ENCODE measurements around the gene NANOS1. TPM values are rescaled to one million over a fixed set of nuclear protein-coding genes. Genes with fewer than 3 reads are reported as not detected.

Gene NANOS1, protein sequence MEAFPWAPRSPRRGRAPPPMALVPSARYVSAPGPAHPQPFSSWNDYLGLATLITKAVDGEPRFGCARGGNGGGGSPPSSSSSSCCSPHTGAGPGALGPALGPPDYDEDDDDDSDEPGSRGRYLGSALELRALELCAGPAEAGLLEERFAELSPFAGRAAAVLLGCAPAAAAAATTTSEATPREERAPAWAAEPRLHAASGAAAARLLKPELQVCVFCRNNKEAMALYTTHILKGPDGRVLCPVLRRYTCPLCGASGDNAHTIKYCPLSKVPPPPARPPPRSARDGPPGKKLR
- total RNA-seq = under 1 TPM; 0.26 to 0.68 (median 0.42) TPM
- polyA plus RNA-seq = under 1 TPM; 0.09 to 0.86 (median 0.38) TPM
- long read RNA-seq, donor 1, full-length matches to known transcripts = 17 of 233 reads
- long read RNA-seq, donor 1, partial matches to known transcripts = 216 of 233 reads
- long read RNA-seq, donor 1, other reads (novel, unspliced or antisense) = 0 of 233 reads
- long read RNA-seq, donor 2, full-length matches to known transcripts = 15 of 15 reads
- long read RNA-seq, donor 2, partial matches to known transcripts = 0 of 15 reads
- long read RNA-seq, donor 2, other reads (novel, unspliced or antisense) = 0 of 15 reads

DNA sequence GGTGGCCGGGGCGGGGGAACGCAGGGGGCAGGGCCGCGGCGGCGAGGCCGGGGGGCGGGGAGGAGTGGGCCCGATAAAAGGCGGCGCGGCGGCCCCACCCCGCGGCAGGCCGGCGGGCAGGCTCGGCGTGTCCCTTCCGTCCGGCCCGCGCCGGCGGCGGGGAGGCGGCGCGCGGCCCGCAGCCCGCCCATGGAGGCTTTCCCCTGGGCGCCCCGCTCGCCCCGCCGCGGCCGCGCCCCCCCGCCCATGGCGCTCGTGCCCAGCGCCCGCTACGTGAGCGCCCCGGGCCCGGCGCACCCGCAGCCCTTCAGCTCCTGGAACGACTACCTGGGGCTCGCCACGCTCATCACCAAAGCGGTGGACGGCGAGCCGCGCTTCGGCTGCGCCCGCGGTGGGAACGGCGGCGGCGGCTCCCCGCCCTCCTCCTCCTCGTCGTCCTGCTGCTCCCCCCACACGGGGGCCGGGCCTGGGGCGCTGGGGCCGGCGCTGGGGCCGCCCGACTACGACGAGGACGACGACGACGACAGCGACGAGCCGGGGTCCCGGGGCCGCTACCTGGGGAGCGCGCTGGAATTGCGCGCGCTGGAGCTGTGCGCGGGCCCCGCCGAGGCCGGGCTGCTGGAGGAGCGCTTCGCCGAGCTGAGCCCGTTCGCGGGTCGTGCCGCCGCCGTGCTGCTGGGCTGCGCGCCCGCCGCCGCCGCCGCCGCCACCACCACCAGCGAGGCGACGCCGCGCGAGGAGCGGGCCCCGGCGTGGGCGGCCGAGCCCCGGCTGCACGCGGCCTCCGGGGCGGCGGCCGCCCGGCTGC is at the start of gene NANOS1:
Gene NANOS1, plus strand, starts transcription at position 102 of the 808 bp plus-strand sequence. Its CDS starts 88 bp downstream, at position 190.
- peak; percentile 79 for DNase-seq
- peak within 1 kb of the TSS; percentile 38 to 86 (median 62) for H3K4me3 ChIP-seq
- peaks cover 13 to 34% (median 26%) of the 10 kb centered on the region in 6 donors for H3K4me1 ChIP-seq
- WGBS, 5 donors = 0 to 1% (median 0%) methylated on average over 7 to 135 of the region's 136 CpGs
- intact Hi-C loops (cut with DNase I; ENCODE audit: low total_unique reads) = no loop called here
- H3K27ac ChIP-seq = peak within 1 kb of the TSS in 5 of 8 donors; percentile 10 to 63 (median 52)
- H3K27me3 ChIP-seq (replicated peaks in 1 of 7) = peaks cover 0 to 18% (median 0%) of the 10 kb centered on the region in 7 donors
- TF ChIP-seq POLR2AphosphoS5 (IDR thresholded peaks at IDR 0.05) (peak in 1 of 3 donors; percentile 40), POLR2A (IDR thresholded peaks at IDR 0.05) (no peak)
- H3K36me3 ChIP-seq = peaks cover 1 to 32% (median 21%) of the 10 kb centered on the region in 6 donors
- no peaks in the 10 kb centered on the region for H3K9me3 ChIP-seq

DNA sequence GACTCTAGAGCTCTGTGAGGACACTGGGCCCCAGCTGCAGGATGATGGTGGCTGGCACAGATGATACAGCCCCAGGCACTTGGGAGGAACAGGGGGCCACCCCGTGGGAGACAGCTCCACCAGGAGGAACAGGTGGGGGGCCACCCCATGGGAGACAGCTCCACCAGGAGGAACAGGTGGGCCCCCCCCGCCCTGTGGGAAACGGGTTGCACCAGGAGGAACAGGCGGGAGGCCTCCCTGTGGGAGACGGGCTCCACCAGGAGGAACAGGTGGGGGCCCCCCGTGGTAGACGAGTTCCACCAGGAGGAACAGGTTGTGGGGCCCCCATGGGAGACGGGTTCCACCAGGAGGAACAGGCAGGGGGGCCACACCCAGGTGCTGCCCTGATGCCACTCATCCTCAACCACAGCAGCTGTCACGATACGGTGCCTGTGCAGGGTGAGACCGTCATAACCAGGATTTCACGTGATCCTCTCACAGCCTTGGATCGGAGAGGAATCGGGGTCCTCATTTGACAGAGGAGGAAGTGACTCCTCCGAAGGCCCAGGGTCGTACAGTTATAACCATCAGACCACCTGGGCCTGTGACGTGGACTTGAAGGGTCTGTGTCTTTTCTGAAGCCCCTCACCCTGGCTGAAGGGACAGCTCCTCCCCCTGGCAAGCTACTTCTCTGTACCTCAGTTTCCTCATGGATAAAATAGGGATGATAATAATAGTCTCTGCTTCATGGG is 49.2 kb upstream of the NANOS1 start:
- Histone ChIP-seq H3K27me3 (replicated peaks in 1 of 7) (peaks cover 0 to 42% (median 0%) of the 10 kb centered on the region in 7 donors), H3K4me3 (no peak overlapping the region), H3K36me3 (no peaks in the 10 kb centered on the region), H3K27ac (no peak overlapping the region), H3K9me3 (peaks cover 0 to 21% (median 13%) of the 10 kb centered on the region in 8 donors), H3K4me1 (no peaks in the 10 kb centered on the region)
- TF ChIP-seq POLR2AphosphoS5 (IDR thresholded peaks at IDR 0.05) (no peak), POLR2A (IDR thresholded peaks at IDR 0.05) (no peak)
- TF ChIP-seq, protein P1, sequence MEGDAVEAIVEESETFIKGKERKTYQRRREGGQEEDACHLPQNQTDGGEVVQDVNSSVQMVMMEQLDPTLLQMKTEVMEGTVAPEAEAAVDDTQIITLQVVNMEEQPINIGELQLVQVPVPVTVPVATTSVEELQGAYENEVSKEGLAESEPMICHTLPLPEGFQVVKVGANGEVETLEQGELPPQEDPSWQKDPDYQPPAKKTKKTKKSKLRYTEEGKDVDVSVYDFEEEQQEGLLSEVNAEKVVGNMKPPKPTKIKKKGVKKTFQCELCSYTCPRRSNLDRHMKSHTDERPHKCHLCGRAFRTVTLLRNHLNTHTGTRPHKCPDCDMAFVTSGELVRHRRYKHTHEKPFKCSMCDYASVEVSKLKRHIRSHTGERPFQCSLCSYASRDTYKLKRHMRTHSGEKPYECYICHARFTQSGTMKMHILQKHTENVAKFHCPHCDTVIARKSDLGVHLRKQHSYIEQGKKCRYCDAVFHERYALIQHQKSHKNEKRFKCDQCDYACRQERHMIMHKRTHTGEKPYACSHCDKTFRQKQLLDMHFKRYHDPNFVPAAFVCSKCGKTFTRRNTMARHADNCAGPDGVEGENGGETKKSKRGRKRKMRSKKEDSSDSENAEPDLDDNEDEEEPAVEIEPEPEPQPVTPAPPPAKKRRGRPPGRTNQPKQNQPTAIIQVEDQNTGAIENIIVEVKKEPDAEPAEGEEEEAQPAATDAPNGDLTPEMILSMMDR (IDR thresholded peaks at IDR 0.05 in 8 of 11, conservative IDR thresholded peaks at IDR 0.05 in 3 of 11) = no peak
- intact Hi-C loops (cut with DNase I; ENCODE audit: low total_unique reads) = no loop called here
- WGBS, 5 donors = 70 to 80% (median 70%) methylated on average over 15 to 17 of the region's 17 CpGs
- no peak for DNase-seq

DNA sequence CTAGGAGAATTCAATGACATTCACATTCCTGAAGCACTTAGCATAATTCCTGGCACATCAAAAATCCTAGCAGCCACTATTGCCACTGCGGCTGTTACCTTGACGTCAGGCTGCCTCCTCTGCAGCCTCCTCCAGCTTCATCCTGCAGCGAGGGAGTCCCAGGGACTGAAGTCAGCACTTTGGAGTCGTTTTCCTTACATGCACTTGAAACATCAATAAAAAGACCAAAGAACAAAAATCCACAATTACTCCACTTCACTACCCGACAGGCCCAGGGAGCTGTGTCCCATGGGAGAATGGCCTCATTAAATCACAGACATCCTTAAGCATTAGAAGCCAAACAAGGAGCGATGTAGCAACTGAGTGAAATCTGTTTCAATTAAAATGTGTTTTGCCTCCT is 48.6 kb upstream of the NANOS1 start:
- TF ChIP-seq POLR2A (IDR thresholded peaks at IDR 0.05) (no peak), POLR2AphosphoS5 (IDR thresholded peaks at IDR 0.05) (no peak)
- TF ChIP-seq, protein P1 (IDR thresholded peaks at IDR 0.05 in 8 of 11, conservative IDR thresholded peaks at IDR 0.05 in 3 of 11) = no peak
- 68 to 80% (median 77%) methylated on average over 6 of the region's 6 CpGs for WGBS, 5 donors
- intact Hi-C loops (cut with DNase I; ENCODE audit: low total_unique reads) = no loop called here
- Histone ChIP-seq H3K27ac (no peak overlapping the region), H3K4me1 (no peaks in the 10 kb centered on the region), H3K27me3 (replicated peaks in 1 of 7) (peaks cover 0 to 42% (median 0%) of the 10 kb centered on the region in 7 donors), H3K9me3 (peaks cover 0 to 26% (median 18%) of the 10 kb centered on the region in 8 donors), H3K4me3 (no peak overlapping the region), H3K36me3 (no peaks in the 10 kb centered on the region)
- DNase-seq = no peak

DNA sequence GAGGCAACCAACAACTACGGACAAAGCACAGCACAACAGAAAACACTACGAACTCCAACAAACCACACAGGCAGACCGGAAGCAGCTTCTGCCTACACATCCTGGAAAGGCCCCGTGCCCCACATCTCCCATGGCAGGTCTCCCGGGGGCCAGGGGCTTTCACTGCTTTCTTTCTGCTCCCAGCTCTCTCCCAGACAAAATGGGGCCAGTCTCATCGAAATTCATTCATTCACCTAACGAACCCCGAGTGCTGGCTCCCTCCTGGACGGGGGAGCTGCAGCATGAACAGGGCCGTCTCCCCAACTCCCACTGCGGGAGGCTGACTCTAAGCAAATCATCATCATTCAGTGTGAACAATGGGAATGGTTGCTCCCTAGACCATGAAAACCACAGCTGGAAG is 47.6 kb upstream of the NANOS1 start:
- TF ChIP-seq, protein P1 (IDR thresholded peaks at IDR 0.05 in 8 of 11, conservative IDR thresholded peaks at IDR 0.05 in 3 of 11) = no peak
- no peak for TF ChIP-seq POLR2AphosphoS5 (IDR thresholded peaks at IDR 0.05)
- TF ChIP-seq POLR2A (IDR thresholded peaks at IDR 0.05) = no peak
- Histone ChIP-seq H3K4me3 (no peak overlapping the region), H3K27me3 (replicated peaks in 1 of 7) (peaks cover 0 to 42% (median 0%) of the 10 kb centered on the region in 7 donors), H3K36me3 (no peaks in the 10 kb centered on the region), H3K27ac (no peak overlapping the region), H3K9me3 (peaks cover 0 to 34% (median 27%) of the 10 kb centered on the region in 8 donors), H3K4me1 (no peaks in the 10 kb centered on the region)
- 72 to 89% (median 78%) methylated on average over 10 to 11 of the region's 11 CpGs for WGBS, 5 donors
- intact Hi-C loops (cut with DNase I; ENCODE audit: low total_unique reads) = no loop called here
- DNase-seq = no peak

All from spleen (tissue), 13 donors.